SU-DHL-6 (cell line): ENCODE measurements around the gene DCLK1.

Experiments
- H2AFZ ChIP-seq: fragments of 200-600 bp; sonication (generic); 2 replicates; pipeline ENCODE4 v1.6.1; 2014; ENCODE audit warnings: low read depth, mild to moderate bottlenecking, moderate library complexity, mixed read lengths, antibody characterized with exemption, low read length; ENCODE audit not compliant: severe bottlenecking
- H3F3A ChIP-seq: fragments of 200-600 bp; shearing (Covaris generic); 2 replicates; pipeline ENCODE4 v1.6.0; 2016; ENCODE audit warnings: antibody characterized with exemption, mild to moderate bottlenecking; ENCODE audit not compliant: insufficient read depth
- H3K27ac ChIP-seq: fragments of 200-600 bp; sonication (generic); 2 replicates; pipeline ENCODE4 v1.5.1; 2016; ENCODE audit warnings: low read depth, mild to moderate bottlenecking, low read length, moderate library complexity, mixed read lengths
- H3K27me3 ChIP-seq: fragments of 200-600 bp; sonication (generic), shearing (Covaris generic); 2 replicates; pipeline ENCODE4 v1.6.0; 2014; ENCODE audit warnings: mild to moderate bottlenecking, low read length
- H3K36me3 ChIP-seq: fragments of 200-600 bp; sonication (generic); 2 replicates; pipeline ENCODE4 v1.6.1; 2014; ENCODE audit warnings: mild to moderate bottlenecking, low read length, mixed read lengths
- H3K4me2 ChIP-seq: fragments of 300-600, 200-600 bp; shearing (Covaris generic), sonication (generic); 2 replicates; pipeline ENCODE4 v1.6.0; 2014; ENCODE audit warnings: low read length, low read depth, mild to moderate bottlenecking; ENCODE audit not compliant: poor library complexity, severe bottlenecking
- H3K4me3 ChIP-seq: fragments of 200-600 bp; sonication (generic); 2 replicates; pipeline ENCODE4 v1.5.1; 2014; ENCODE audit warnings: antibody characterized with exemption, low read length, mild to moderate bottlenecking, mixed read lengths; ENCODE audit not compliant: insufficient read depth, poor library complexity, severe bottlenecking
- H3K79me2 ChIP-seq: fragments of 200-600 bp; sonication (generic); 2 replicates; pipeline ENCODE4 v1.6.1; 2014; ENCODE audit warnings: mild to moderate bottlenecking, low read length, moderate library complexity; ENCODE audit not compliant: insufficient read depth
- H3K9ac ChIP-seq: fragments of 200-600 bp; sonication (generic); 2 replicates; pipeline ENCODE4 v1.7.0; 2014; ENCODE audit warnings: mild to moderate bottlenecking, low read length
- H3K9me2 ChIP-seq: fragments of 200-600 bp; sonication (generic); replicated peaks from 2 replicates; pipeline ENCODE4 v1.6.1; 2014; ENCODE audit warnings: low read length; ENCODE audit not compliant: insufficient read depth
- H3K9me3 ChIP-seq: fragments of 200-600 bp; sonication (generic); 2 replicates; pipeline ENCODE4 v1.6.1; 2014; ENCODE audit warnings: low read length, mixed read lengths; ENCODE audit not compliant: insufficient read depth
- H4K20me1 ChIP-seq: fragments of 200-600 bp; sonication (generic); 2 replicates; pipeline ENCODE4 v1.6.1; 2014; ENCODE audit warnings: low read depth, mild to moderate bottlenecking, antibody characterized with exemption, low read length, moderate library complexity, mixed read lengths
- CTCF ChIP-seq: fragments of 200-600 bp; sonication (generic); IDR thresholded peaks from one replicate; pipeline ENCODE4 v1.5.1; 2017; ENCODE audit warnings: antibody characterized with exemption, mild to moderate bottlenecking, low read length, moderate library complexity; ENCODE audit not compliant: insufficient read depth, poor library complexity, severe bottlenecking
- EZH2phosphoT487 ChIP-seq: fragments of 200-600 bp; sonication (generic), shearing (Covaris generic); conservative IDR thresholded peaks from 2 replicates; pipeline ENCODE4 v1.6.1; 2018; ENCODE audit warnings: mild to moderate bottlenecking, antibody characterized with exemption, low read length, moderate library complexity, mixed read lengths

Gene DCLK1

GRCh38 chr13:36157480-36157879 lies 26.3 kb upstream of the DCLK1 start:
- Histone ChIP-seq H3K36me3 (no peaks in the 10 kb centered on the region), H3K9me2 (no peaks in the 10 kb centered on the region), H3K27ac (no peak overlapping the region), H3K4me3 (no peak overlapping the region), H4K20me1 (no peaks in the 10 kb centered on the region), H3K9me3 (no peaks in the 10 kb centered on the region), H3K79me2 (no peaks in the 10 kb centered on the region), H3K4me2 (no peak overlapping the region), H3F3A (no peaks in the 10 kb centered on the region), H3K9ac (no peak overlapping the region), H2AFZ (no peak overlapping the region), H3K27me3 (no peaks in the 10 kb centered on the region)
- TF ChIP-seq CTCF: no peak
- TF ChIP-seq EZH2phosphoT487: no peak

- Histone ChIP-seq H3F3A (no peaks in the 10 kb centered on the region), H3K9me3 (no peaks in the 10 kb centered on the region), H3K27me3 (no peaks in the 10 kb centered on the region), H4K20me1 (no peaks in the 10 kb centered on the region), H3K27ac (no peak overlapping the region), H3K4me3 (no peak overlapping the region), H2AFZ (no peak overlapping the region), H3K4me2 (no peak overlapping the region), H3K36me3 (no peaks in the 10 kb centered on the region), H3K9me2 (no peaks in the 10 kb centered on the region), H3K79me2 (no peaks in the 10 kb centered on the region), H3K9ac (no peak overlapping the region)
- no peak for TF ChIP-seq EZH2phosphoT487
- TF ChIP-seq CTCF: no peak
Measured at GRCh38 chr13:36154567-36155291, 23.5 kb upstream of the DCLK1 start.

GRCh38 chr13:36151591-36151990 lies 20.4 kb upstream of the DCLK1 start:
- Histone ChIP-seq H2AFZ (no peak overlapping the region), H4K20me1 (no peaks in the 10 kb centered on the region), H3K9ac (no peak overlapping the region), H3K27me3 (no peaks in the 10 kb centered on the region), H3K27ac (no peak overlapping the region), H3F3A (no peaks in the 10 kb centered on the region), H3K9me2 (no peaks in the 10 kb centered on the region), H3K79me2 (no peaks in the 10 kb centered on the region), H3K9me3 (no peaks in the 10 kb centered on the region), H3K4me3 (no peak overlapping the region), H3K36me3 (no peaks in the 10 kb centered on the region), H3K4me2 (no peak overlapping the region)
- TF ChIP-seq EZH2phosphoT487: no peak
- no peak for TF ChIP-seq CTCF
